ENCODE measurements around the gene ARL4D.

The ARL4D gene

GRCh38 chr17:43431714-43432523, 33.1 kb downstream of the ARL4D start:
- peak; percentile 90 for DNase-seq

DNA sequence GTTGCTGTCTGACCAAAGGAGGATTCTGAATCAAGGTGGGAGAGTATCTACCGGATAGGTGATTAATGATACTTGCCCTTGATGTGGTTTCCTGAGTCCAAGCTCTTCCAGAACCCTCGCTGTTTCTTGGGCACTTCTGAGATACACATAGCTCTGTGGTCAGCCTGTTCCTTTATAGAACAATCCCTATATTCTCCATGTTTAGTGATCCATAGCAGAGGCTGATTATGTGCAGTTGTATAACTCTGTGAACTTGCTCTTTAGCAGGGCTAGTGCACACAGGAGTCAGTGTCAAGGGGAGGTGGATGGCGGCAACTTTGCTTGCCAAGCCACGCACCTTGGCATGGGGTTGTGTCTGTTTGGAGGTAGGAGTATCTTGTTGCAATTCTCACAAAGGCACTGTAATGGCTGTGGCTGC, 36.1 kb downstream of the ARL4D start:
- no peak for DNase-seq

DNA sequence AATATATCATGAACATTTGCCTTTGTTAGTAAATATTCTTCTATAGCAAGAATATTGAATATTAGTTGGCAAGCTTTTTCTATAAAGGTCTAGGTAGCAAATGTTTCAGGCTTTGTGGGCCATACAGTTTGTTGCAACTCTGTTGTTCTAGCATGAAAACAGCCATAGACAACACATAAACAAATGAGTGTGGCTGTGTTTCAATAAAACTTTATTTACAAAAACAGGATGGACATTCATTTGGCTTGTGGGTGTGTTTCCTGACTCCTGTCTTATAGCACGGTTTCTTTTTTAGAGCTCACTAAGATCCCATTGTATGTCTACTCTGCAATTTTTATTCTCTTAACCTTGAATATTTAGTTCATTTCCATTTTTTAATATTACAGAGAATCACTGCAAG, 39.0 kb downstream of the ARL4D start:
- DNase-seq: no peak

GRCh38 chr17:43438626-43439025, 39.8 kb downstream of the ARL4D start:
- peak; percentile 62 for DNase-seq

DNA sequence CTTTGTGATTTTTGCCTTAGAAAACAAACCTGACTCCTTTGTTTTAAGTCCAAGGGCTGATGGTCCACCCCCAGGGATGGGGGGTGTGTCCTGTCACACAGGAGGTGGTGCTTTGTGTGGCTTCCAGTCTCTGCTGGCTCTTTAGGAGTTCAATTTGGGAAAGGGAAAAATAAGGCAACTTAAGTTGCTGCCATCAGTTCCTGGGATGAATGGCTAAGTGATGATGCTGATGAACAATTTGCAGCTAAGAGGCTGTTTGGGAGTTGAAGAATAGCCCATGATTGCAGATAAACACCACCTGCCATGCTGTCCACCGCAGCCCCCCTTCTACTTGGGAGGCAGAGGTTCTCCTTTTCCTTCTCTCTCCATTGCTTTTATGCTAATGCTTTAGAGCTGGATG, 40.2 kb downstream of the ARL4D start:
- peak; percentile 82 for DNase-seq

- DNase-seq: no peak
These were observed 43.9 kb downstream of the ARL4D start for GRCh38 chr17:43442711-43443110.

- no peak for DNase-seq
These were observed 44.6 kb downstream of the ARL4D start for GRCh38 chr17:43443381-43443780.

DNA sequence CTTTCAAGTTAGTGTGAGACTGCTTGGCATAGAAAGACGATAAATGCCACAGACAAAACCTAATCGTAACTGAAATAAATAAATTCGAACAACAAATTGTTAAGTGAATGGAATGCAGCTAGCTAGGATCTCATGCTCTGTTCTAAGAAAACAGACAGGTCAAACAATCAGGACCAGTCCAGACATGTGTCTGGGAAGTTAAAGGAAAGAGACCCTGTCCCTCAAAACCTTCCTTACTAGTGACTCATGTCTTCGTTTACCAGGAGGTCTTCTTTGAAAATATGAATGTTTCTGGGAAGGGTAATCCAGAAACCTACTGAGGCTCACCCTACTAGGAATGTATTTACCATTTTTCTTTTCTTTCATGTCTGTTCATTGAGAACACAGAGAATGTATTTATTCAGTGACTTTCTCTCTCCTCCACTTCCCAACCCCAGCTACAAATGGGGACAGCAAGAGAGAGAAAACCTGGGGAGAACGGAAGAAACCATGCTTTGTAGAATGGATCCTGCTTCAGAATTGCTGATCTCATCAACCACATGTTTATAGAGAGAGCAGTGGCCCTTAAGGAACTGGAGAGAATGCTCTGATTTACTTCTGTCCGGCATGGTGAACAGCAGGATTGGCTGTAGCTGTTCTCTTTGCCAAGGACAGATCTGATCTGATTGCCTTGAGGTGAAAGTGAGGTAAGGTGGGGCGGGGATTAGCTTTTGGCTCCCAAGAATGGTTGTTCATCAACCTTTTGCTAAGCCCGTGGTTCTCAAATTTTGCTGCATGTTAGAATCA, 45.6 kb downstream of the ARL4D start:
- no peak for DNase-seq

DNA sequence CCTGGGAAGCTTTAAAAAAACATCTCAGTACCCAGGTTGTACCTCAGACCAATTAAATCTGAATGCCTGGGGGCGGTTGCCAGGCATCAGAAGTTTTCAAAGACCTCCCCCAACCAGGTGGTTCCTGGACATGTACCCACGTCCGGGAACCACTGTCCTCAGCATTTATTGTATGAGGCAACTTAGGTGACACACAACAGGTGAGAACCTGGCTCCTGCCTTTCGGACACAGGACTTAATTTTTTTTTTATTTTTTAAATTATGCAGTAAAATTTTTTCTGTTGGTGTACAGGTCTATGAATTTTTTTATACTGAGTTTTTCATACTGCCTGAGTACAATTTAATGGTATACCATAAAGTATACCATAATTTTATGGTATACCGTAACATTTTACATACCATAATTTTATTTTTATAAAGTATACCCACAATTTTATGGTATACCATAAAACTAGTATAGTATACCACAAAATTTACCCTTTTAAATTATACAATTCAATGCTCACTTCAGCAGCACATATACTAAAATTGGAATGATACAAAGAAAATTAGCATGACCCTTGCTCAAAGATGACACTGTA, 46.3 kb downstream of the ARL4D start:
- DNase-seq: no peak

GRCh38 chr17:43446773-43447172, 48.0 kb downstream of the ARL4D start:
- no peak for DNase-seq

DNA sequence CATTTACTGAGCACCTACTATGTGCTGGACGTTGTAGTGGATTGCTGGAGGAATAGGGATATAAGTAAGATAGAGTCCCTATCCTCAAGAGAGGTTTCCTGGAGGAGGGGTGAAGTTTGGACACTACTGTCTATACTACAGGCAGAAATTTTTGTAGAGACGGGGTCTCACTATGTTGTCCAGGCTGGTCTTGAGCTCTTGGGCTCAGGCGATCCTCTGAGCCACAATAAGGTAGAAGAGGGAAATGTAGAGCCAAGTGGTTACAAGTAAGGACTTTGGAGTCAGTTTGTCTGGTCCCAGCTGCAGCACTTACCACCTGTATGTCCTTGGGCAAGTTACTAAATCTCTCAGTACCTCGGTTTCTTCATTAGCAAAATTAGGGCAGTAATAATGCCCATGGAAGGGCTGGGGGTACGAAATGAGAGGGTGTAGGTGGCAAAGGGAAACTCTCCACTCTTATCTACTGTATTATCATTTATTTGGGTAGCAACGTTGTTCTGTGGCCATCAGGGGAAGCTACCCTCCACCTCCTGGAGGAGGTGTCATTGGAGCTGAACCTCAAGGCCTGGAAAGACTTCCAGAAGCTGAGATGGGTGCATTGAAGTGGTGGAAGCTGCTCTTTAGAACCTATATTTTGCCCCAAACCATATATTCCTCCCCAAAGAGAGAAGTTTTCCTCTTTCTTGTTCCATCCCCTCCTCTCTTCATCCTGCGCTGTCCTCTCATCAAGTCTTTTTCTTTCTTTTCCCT, 50.1 kb downstream of the ARL4D start:
- DNase-seq: no peak

- DNase-seq: no peak
These were observed 50.9 kb downstream of the ARL4D start for GRCh38 chr17:43449470-43450248.
